Suppressor macrophage treated with lipopolysaccharide for 4 hours (primary cell): ENCODE results near the gene LIG4.

ENCODE experiments used
- DNase-seq: peaks from one replicate; pipeline ENCODE4 v3.0.0-alpha.2; 2020

Gene LIG4

GRCh38 chr13:108193806-108194205 lies 21.5 kb downstream of the LIG4 start:
- DNase-seq = no peak

GRCh38 chr13:108190897-108191296 lies 24.4 kb downstream of the LIG4 start:
- no peak for DNase-seq

GRCh38 chr13:108188260-108188659 lies 27.1 kb downstream of the LIG4 start:
- no peak for DNase-seq

DNA sequence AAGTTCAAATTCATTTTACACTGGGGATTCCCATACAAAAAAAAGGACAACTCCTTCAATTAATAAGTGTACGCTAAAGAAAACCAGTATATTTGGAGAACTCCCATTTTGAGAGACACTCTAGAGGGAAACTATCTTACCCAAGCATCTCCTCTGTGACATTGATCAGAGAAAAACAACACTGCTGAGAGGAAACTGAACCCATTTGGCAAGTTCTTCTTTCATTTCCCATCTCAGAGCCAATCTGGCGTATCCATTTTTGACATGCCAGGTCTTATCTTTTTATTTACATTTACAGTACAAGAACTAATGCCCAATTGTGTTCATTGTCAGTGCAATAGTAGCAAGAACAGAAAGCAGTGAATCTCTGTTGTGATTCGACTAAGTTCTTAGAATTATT lies 30.1 kb downstream of the LIG4 start:
- DNase-seq = no peak

GRCh38 chr13:108182652-108183051 lies 32.7 kb downstream of the LIG4 start:
- no peak for DNase-seq

GRCh38 chr13:108178078-108178477 lies 37.3 kb downstream of the LIG4 start:
- DNase-seq = no peak

GRCh38 chr13:108176685-108177274 lies 38.6 kb downstream of the LIG4 start:
- peak; percentile 59 for DNase-seq

DNA sequence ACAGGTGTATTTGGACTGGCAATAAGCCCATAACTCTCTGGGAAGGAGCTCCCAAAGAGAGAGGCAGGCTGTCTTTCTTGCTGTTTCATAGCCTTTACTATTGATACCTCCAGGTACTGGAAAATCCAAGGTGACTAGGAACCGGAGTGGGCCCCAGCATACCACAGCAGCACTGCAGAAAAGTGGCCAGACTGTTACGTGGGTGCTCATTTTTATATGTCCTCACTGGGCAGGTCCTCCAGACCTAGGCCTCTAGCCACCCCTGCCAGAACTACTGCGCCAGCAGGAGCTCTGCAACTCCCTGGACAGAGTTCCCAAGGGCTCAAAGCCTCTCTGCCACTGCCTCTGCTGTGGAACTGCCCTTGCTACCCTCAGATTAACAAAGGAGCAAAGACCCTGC lies 46.4 kb downstream of the LIG4 start:
- DNase-seq = no peak

DNA sequence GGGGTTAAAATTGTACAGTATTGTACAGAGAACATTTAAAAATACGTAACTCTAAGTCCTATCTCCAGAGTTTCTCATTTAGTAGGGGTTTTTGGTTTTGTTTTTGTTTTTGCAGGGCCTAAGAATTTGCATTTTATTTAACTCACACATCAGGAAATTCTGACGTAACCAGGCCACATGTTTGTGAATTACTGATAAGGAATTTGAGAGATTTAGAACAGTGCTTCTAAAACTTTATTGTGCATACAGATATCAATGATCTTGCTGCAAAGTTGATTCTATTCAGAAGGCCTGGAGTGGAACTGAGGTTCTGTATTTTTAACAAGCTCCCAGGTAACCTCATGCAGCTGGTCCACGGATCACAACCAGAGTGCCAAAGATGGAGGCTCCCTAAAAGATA lies 49.3 kb downstream of the LIG4 start:
- no peak for DNase-seq

DNA sequence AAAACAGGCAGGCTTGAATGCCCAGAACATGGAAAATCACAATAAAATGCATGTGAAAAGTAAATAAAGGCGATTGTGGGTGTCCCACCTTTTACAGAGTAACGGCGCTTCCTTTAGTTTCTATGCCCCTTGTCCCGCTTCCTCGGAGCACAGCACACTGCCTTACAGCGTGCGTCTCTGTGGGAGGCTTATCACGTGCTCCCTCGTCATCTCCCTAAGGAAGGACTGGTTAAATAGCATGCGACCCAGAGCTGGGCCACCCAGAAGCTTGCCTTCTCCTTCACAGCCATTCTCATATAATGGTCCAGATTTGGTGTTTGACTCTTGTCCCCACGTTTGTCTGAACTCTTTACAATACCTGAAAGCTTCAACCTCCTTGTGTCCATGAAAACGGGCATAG lies 56.6 kb downstream of the LIG4 start:
- no peak for DNase-seq
